GM18867 (cell line): Measurements from ENCODE around the gene PCSK4.
"Not testable (repeated sequence)": the region's sequence is repeated elsewhere in the genome, so short reads cannot be mapped to it uniquely, and the experiment has no call there.

Source experiments
- ATAC-seq: cut with Tn5 transposase; IDR thresholded peaks from one replicate; pipeline ENCODE4 v1.9.1; 2021; ENCODE audit warnings: mild to moderate bottlenecking, moderate library complexity; ENCODE audit not compliant: unreplicated experiment

PCSK4 gene

DNA sequence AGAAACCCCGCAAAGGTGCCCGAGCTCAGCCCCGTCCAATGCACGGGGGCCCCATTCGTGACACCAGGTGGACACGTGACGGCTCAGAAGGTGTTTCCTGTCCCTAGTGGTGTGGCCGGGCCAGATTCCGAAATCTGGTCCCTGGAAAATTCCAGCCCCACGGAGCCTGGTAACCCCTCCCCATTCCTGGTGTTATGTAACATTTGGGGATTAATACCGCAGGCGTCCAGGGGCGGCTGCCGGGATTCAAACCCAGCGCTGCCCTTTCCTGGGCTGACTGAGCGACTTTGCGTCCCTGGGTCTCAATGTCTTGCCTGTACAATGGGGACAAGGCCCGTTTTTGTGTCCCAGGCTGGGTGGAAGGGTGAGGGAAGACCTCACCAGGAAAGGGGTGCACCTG is 32.7 kb upstream of the PCSK4 start:
- ATAC-seq, result no peak

- no peak for ATAC-seq
Observed at GRCh38 chr19:1522061-1522460, 31.9 kb upstream of the PCSK4 start.

- no peak for ATAC-seq
Observed at GRCh38 chr19:1521636-1522035, 31.5 kb upstream of the PCSK4 start.

GRCh38 chr19:1520203-1520780 is 30.1 kb upstream of the PCSK4 start:
- ATAC-seq, result no peak

- ATAC-seq, result not testable (repeated sequence)
Observed at GRCh38 chr19:1519802-1520201, 29.7 kb upstream of the PCSK4 start.

DNA sequence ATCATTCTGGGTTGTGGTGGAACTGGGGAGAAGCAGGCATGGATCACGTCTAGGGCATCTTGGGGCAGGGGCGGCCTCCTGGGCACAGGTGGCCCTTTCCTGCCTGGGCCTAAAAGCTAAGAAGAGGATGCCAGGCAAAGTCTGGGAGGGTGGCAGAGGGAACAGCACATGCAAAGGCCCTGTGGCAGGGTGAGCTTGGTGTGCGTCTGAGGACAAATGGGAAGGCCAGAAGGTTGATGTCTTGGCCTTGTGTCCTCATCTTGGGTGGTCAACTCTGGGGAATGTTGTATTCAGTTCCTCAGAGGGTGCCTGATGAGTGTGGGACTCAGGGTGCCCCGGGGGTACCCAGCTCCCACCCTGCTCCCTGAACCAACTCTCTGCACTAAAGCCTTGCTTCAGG is 28.3 kb upstream of the PCSK4 start:
- ATAC-seq, result no peak

DNA sequence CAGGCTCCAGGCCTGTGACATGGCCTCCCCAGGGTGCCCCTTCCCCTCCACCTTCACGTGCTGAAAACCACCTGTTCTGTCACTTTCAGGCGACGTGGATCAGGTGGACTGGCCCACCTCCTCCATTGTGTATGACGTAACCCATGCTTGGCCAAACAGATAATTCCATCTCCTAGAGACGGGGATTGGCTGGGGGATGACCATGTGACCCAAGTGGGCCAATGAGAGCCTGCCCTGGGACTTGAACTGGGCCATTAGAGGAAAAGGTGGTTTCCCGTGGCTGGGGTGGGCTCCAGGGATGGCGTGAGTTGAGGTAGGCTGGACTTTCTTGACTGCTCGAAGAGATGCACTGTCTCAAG is 26.2 kb upstream of the PCSK4 start:
- no peak for ATAC-seq

DNA sequence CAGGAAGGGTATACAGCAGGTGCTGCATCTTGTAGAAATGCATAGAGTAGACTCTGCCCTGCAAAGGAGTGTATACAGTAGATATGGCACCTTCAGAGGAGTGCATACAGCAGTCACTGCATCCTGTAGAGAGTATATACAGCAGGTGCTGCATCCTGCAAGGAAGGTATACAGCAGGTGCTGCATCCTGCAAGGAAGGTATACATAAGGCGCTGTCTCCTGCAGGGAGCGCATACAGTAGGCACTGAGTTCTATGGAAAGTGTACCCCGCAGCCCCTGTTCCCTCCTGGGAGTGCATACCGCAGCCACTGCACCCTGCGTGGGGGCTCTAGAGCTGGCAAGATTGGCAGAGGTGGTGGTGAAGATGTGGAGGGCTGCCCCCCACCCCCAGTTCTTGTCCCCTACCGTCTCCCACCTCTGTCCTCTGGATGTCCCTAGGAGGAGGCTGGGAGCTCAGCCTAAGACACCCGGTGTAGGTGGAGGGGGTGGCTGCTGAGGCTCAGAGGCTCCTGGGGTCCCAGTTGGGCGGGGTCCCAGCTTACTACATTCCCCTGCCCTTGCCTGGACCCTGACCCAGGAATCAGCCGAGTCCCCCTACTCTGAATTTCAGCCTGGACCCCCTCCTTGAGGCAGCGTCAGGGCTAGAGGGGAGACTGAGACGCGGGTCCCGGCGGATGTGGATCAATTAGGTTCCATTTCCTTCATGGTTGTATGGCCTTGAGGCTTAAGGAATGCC is 25.0 kb upstream of the PCSK4 start:
- ATAC-seq, result no peak

- no peak for ATAC-seq
Observed at GRCh38 chr19:1514295-1514661, 24.1 kb upstream of the PCSK4 start.

DNA sequence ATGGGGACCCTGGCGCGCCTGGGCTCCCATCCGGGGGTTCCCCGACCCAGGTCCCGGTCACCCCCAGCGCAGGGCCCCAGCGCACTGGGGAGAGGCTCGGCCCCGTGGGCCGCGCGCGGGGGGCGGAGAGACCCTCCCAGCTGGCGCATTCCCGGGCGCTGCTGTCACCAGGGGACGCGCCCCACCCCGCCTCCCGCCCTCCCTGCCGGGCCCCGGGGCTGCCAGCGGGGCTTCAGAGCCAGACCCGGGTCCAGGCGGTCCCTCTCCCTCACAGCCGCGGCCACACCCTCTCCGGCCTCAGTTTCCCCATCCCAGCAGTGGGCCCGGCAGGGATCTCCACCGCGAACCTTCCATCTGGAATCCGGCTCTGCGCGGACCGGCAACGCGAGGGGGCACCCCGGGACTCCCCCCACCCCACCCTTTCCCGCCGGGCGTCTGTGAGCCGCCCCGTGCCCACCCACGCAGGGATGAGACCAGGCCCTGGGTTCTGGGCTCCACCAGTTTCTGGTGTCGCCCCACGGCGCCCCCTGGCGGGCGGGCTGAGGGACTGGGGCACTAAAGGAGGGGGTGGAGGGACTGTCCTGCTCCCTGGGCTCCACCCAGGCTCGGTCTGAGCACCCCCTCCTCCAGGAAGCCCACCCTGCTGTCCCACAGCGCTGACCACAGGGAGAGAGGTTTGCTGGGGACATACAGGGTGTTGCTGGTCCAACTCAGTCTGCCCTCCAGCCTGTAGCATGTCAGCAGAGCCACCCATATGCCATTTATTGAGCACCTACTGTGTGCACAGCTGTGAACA is 23.5 kb upstream of the PCSK4 start:
- no peak for ATAC-seq

DNA sequence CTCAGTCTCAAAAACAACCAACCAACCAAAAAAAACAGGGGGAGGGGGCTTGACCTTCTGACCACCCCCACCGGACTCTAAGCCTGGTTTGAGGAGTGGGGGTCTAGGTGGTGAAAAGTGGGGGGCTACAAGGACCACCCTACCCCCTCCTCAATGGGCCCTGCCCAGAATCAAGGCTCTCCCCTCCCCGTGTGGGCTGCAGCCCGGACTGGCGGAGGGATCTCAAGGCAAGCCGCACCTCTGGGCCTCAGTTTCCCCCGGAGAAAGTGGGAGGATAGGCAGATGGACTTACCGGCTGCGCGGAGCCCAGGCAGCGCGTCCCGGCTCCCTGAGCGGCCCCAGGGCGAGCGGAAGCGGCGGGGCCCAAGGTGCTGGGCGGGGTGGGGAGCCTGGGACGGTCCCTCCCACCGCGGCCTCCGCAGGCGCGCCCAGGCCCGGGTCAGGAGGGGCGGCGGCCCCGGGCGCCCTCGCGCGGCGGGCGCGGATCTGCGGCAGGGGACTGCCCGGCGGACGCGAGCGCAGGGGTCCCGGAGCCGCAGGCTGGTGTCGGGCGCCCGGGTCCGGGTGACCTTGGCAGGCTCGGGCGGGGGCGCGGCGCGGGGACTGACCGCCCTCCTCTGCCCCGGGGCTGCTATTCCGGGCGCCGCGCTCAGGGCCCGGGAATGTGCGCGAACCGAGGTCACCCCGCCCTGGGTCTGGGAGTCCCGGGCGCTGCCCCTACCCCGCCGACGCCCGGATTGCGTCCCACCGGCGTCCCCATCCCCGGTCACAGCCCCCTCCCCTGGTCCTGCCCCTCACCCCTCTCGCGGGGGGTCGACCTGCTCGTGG is 22.7 kb upstream of the PCSK4 start, which contains the start of gene ADAMTSL5:
TSS of gene ADAMTSL5 (minus strand) at position 349 of the 828 bp plus-strand sequence. CDS start 2,076 bp downstream, outside the sequence.
- ATAC-seq, result no peak

GRCh38 chr19:1511318-1512317 is 21.5 kb upstream of the PCSK4 start:
- ATAC-seq, result no peak

DNA sequence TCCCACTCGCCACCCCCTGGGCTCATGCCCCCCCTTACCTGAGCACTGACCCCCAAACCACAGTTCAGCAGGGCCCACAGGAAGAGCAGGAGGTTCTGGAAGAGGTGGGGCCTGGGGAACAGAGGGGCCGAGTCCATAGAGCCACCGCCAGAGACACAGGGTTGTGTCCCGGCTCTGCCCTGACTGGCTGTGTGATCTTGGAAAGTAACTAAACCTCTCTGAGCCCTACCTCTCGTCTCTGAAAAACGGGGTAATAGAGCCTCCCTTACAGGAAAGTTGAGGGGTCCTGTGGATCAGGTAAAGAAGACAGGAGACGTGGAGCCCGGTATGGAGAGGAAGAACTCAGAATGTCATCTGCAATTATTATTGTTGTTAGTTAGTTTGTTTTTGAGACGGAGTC is 20.7 kb upstream of the PCSK4 start:
- no peak for ATAC-seq

DNA sequence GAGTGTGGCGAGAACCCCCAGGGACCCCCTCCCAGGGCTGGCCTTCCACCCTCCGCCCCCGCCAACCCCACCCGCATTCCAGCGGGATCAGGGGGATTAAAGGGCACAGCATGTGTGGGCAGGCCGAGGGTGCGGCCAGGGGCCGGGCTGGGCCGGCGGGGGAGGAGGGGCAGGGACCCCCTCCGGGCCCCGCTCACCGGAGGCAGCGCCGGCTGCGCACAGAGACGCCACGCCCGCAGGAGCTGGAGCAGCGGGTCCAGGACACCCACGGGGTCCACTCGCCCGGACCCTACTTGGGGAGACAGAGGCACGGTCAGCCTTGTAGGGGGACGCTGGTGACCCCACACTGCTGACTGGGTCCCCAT is 20.3 kb upstream of the PCSK4 start:
- no peak for ATAC-seq

DNA sequence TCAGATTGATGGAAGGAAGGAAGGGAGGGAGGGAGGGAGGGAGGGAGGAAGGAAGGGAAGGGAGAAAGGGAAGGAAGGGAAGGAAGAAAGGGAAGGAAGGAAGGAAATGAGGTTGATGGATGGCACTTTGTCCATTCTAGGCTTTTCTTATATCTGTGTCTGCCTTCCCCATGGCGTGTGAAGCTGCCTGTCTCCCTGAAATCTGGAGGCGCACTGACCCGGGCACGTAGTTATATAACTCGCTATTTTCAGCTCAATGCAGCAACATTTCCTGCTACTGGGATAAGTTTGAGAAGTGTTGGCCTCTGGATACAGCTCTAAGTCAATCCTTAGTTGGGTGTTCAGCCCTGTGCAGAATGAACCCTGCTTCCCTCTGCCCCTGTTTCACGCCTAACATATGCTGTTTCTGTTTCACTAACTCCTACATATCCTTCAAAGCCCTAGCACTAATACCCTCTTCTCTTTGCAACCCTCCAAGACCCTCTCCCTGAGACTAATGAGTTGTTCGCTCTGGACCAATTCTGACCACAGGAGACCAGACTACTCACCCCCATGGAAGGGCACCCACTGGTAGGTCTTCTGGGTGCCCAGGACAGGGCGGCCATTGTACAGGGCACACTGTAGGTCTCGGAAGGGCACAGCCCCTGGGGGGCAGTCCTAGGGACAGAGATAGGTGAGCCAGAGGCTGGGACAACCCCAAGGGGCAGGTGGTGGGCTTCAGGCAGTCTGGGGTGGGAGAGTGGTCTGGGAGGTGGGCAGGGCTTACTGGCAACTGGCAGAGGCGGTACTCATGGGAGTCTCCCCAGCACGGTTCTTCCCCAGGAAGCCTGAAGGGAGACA is 19.7 kb upstream of the PCSK4 start:
- ATAC-seq, result no peak

DNA sequence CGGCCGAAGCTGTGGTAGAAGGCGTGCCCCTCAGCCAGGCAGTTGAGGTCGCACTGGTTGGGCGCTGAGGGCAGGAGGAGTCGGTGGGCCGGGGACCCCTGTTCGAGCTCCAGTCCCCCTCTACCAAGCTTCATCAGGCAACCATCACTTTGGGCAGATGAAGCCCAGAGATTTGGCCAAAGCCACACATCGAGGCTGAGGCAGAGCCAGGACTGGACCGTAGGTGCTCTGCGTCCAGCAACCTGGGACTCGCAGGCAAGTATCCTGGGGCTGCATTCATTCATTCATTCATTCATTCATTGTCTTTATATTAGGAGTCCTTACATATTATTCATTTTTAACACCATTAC is 18.3 kb upstream of the PCSK4 start:
- ATAC-seq, result no peak

DNA sequence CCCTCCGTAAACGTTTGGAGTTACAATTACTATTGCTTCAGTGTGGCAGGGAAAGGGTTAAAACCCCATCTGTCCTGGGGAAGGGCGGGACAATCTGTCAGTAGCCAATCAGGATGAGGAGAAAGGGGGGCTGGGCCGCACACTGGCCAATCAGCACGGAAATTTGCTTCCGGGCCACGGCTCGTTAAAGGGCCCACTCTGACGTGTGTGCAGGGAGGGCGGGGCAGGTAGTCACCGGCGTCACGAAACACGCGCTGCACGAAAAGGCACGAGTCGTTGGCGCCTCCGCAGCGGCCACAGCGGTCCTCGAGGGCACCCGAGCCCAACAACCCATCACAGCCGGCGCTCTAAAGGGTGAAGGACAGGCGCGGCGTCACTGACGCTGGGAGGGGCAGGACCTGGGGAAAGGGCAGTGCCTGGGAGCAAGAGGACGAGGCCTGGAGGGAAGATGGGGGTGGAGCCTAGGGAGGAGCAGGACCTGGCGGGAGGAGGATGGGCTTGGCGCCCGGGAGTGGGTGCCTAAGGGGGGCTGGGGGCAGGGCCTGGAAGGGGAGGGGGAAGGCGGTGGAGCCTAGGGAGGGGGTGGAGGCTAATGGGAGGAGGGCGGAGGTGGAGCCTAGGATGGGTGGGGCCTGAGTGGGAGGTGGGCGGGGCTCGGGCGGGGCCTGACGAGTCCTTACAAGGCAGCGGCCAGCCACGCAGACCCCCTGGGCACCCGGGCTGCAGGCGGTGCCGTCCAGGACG is 17.8 kb upstream of the PCSK4 start:
- ATAC-seq, result no peak

GRCh38 chr19:1507192-1507660 is 17.1 kb upstream of the PCSK4 start:
- ATAC-seq, result no peak
